Left lung (tissue), 10 donors: ENCODE measurements around the gene PLEKHG4B. TPM values are rescaled to one million over a fixed set of nuclear protein-coding genes. Genes with fewer than 3 reads are reported as not detected.
"Not testable (repeated sequence)": the region's sequence is repeated elsewhere in the genome, so short reads cannot be mapped to it uniquely, and the experiment has no call there.

Source experiments
- ATAC-seq: fragments of 200-7000 bp; cut with Tn5 transposase; one replicate; pipeline ENCODE4 v1.9.1; 2020; ENCODE audit warnings: moderate library complexity
- DNase-seq, 4 donors: peaks; one replicate each; pipeline ENCODE4 v3.0.0-alpha.2; 2013 to 2020
- H3K27ac ChIP-seq, 2 donors: fragments of 200-600 bp; sonication (generic) in 1 of 2; one replicate each; pipeline versions ENCODE4 v1.5.0 to v1.8.0; 2020 to 2021
- H3K27me3 ChIP-seq, 2 donors: fragments of 200-600 bp; sonication (generic) in 1 of 2; one replicate each; pipeline versions ENCODE4 v1.5.0 to v1.8.0; 2020 to 2021
- H3K36me3 ChIP-seq, 2 donors: fragments of 200-600 bp; sonication (generic) in 1 of 2; one replicate each; pipeline versions ENCODE4 v1.5.0 to v1.8.0; 2020 to 2021
- H3K4me1 ChIP-seq, 2 donors: fragments of 200-600 bp; one replicate each; pipeline ENCODE4 v1.8.0; 2021
- H3K4me3 ChIP-seq, 2 donors: fragments of 200-600 bp; sonication (generic) in 1 of 2; one replicate each; pipeline versions ENCODE4 v1.5.0 to v1.8.0; 2020 to 2021; ENCODE audit warnings: mild to moderate bottlenecking in 1 of 2
- H3K9me3 ChIP-seq, 2 donors: fragments of 200-600 bp; sonication (generic) in 1 of 2; one replicate each; pipeline versions ENCODE4 v1.5.0 to v1.8.0; 2020 to 2021
- CTCF ChIP-seq, 2 donors: fragments of 200-600 bp; sonication (generic) in 1 of 2; IDR thresholded peaks; one replicate each; pipeline versions ENCODE4 v1.5.0 to v1.8.0; 2021; ENCODE audit warnings: antibody characterized with exemption in 2 of 2
- intact Hi-C, 2 donors: fragments of 100-400 bp; cut with DNase I; formaldehyde crosslinking; loops; one replicate each; pipeline versions ENCODE4 v1.11.2 to v1.14.2; 2022
- polyA plus RNA-seq, 6 donors: library from polyadenylated mRNA; unstranded; fragments of 120-200 nt; gene quantifications; one replicate each; pipeline ENCODE4 v1.2.1, GENCODE V29; 2013; ENCODE audit not compliant: insufficient read length in 6 of 6
- total RNA-seq, 2 donors: library from RNA; stranded (reverse); fragmentation: NEBNext Ultra II Directional; extraction: Animal tissue kit (Norgen Biotek cat#: 25700); gene quantifications; one replicate each; pipeline ENCODE4 v1.2.1, GENCODE V29; 2021
- donor health status: DM: no; HTN: yes; CAD: no.
- donor health status: DM: no; HTN: no; CAD: no.

Gene PLEKHG4B
- total and polyA plus RNA-seq, 8 donors = 1.2 to 19.5 (median 15.5) TPM

DNA sequence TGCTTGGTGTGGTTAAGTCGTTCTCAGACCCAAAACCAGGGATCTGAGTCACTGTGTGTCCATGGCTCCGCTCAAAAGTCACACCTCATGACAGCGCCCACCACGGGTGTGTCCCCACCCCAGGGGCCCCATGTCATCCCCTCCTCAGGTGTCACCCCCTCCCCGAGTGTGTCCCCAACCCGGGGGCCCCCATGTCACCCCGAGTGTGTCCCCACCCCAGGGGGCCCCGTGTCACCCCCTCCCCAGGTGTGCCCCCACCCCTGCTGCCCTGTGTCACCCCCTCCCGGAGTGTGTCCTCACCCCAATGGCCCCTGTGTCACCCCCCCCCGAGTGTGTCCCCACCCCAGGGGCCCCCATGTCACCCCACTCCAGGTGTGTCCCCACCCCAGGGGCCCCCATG lies 104.4 kb downstream of the PLEKHG4B start:
- no peaks in the 10 kb centered on the region for H3K4me1 ChIP-seq
- H3K27ac ChIP-seq = no peak overlapping the region
- no peak overlapping the region for H3K4me3 ChIP-seq
- DNase-seq (no peak), ATAC-seq (no peak)
- peaks cover 0 to 15% of the 10 kb centered on the region in 2 donors for H3K27me3 ChIP-seq
- peaks cover 0 to 4% of the 10 kb centered on the region in 2 donors for H3K36me3 ChIP-seq
- no peaks in the 10 kb centered on the region for H3K9me3 ChIP-seq
- no peak for TF ChIP-seq CTCF (IDR thresholded peaks at IDR 0.05)
- intact Hi-C loops = no loop called here

GRCh38 chr5:197031-197430 lies 105.1 kb downstream of the PLEKHG4B start:
- intact Hi-C loops, DNase-seq, H3K4me3 ChIP-seq, H3K27ac ChIP-seq, H3K9me3 ChIP-seq, H3K4me1 ChIP-seq, ATAC-seq, H3K36me3 ChIP-seq, H3K27me3 ChIP-seq: not testable (repeated sequence)

GRCh38 chr5:197892-198489 lies 106.0 kb downstream of the PLEKHG4B start:
- H3K36me3 ChIP-seq = peaks cover 0 to 4% of the 10 kb centered on the region in 2 donors
- no peak for ATAC-seq
- H3K9me3 ChIP-seq = no peaks in the 10 kb centered on the region
- H3K27me3 ChIP-seq = no peaks in the 10 kb centered on the region
- intact Hi-C loops = no loop called here
- no peak overlapping the region for H3K27ac ChIP-seq
- no peaks in the 10 kb centered on the region for H3K4me1 ChIP-seq
- DNase-seq = no peak
- TF ChIP-seq CTCF (IDR thresholded peaks at IDR 0.05) = no peak
- H3K4me3 ChIP-seq = no peak overlapping the region

DNA sequence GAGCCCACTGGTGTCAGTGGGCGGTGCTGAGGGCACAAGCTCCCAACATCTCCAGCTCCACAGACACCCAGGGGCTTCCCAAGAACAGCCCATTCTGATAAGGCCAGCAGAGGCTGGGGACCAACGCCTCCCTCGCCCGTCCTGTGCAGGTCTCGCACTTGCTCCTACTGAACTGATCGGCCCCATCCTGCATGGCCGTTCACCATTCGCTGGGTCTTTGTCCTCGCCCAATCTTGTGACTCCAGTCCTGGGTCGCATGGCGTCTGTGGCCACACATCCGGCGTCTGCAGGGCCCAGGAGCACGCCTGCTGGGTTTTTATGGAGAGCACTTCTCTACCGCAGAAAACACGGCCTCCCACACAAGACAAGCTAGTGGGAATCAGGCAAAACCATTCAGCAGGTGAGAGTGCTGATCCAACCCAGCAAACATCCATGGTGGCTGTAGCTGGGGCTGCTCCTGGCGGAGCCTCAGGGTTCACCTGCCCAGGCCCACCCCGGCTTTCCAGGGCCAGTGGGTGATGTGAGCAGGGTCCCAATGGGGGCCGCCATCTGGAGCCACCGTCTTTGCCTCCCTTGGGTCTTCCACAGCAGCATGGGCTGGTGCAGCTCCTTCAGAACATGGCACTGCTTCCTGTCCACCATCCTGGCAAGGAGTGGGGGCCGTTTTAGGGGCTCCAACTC lies 106.7 kb downstream of the PLEKHG4B start:
- DNase-seq = no peak
- TF ChIP-seq CTCF (IDR thresholded peaks at IDR 0.05) = no peak
- H3K4me1 ChIP-seq = no peaks in the 10 kb centered on the region
- H3K4me3 ChIP-seq = no peak overlapping the region
- peaks cover 0 to 10% of the 10 kb centered on the region in 2 donors for H3K36me3 ChIP-seq
- intact Hi-C loops = no loop called here
- H3K27me3 ChIP-seq = no peaks in the 10 kb centered on the region
- no peak overlapping the region for H3K27ac ChIP-seq
- no peaks in the 10 kb centered on the region for H3K9me3 ChIP-seq
- ATAC-seq = no peak

GRCh38 chr5:199197-199949 lies 107.4 kb downstream of the PLEKHG4B start:
- Histone ChIP-seq H3K4me1 (no peaks in the 10 kb centered on the region), H3K4me3 (no peak overlapping the region), H3K9me3 (no peaks in the 10 kb centered on the region), H3K27ac (no peak overlapping the region), H3K36me3 (peaks cover 0 to 18% of the 10 kb centered on the region in 2 donors), H3K27me3 (no peaks in the 10 kb centered on the region)
- intact Hi-C loops = no loop called here
- DNase-seq (no peak), ATAC-seq (no peak)
- no peak for TF ChIP-seq CTCF (IDR thresholded peaks at IDR 0.05)
